Thyroid gland (tissue), 4 donors: ENCODE data around the gene EEF1AKMT4. TPM values are rescaled to one million over a fixed set of nuclear protein-coding genes. Genes with fewer than 3 reads are reported as not detected.

Experiments
- DNase-seq, 2 donors: peaks; one replicate each; pipeline ENCODE4 v3.0.0-alpha.2; 2019
- H3K27ac ChIP-seq, 3 donors: fragments of 200-600 bp; sonication (generic); 1 replicate in 2 of 3; 2 replicates in 1 of 3; pipeline ENCODE4 v1.5.1; 2016 to 2019; ENCODE audit warnings: mild to moderate bottlenecking in 1 of 3, moderate library complexity in 1 of 3
- H3K27me3 ChIP-seq: fragments of 200-600 bp; sonication (generic); one replicate; pipeline ENCODE4 v1.5.1; 2019
- H3K36me3 ChIP-seq, 2 donors: fragments of 200-600 bp; sonication (generic); one replicate each; pipeline ENCODE4 v1.5.1; 2016 to 2019
- H3K4me1 ChIP-seq, 2 donors: fragments of 200-600 bp; sonication (generic); one replicate each; pipeline ENCODE4 v1.5.1; 2017 to 2019
- H3K4me3 ChIP-seq, 3 donors: fragments of 200-600 bp; sonication (generic); replicated peaks in 1 of 3; 1 replicate in 2 of 3; 2 replicates in 1 of 3; pipeline ENCODE4 v1.5.1; 2016; ENCODE audit warnings: mild to moderate bottlenecking in 1 of 3
- H3K9me3 ChIP-seq: fragments of 200-600 bp; sonication (generic); one replicate; pipeline ENCODE4 v1.5.1; 2017
- CTCF ChIP-seq, 6 experiments: fragments of 200-600 bp in 3 of 6; fragments of 450-650 bp in 3 of 6; sonication (generic) in 3 of 6; IDR thresholded peaks; one replicate each; pipeline ENCODE4 v1.5.1; 2016 to 2019; ENCODE audit warnings: antibody characterized with exemption in 6 of 6, mild to moderate bottlenecking in 2 of 6, inconsistent platforms in 1 of 6, moderate library complexity in 1 of 6
- POLR2A ChIP-seq, 2 donors: fragments of 450-650 bp; IDR thresholded peaks; one replicate each; pipeline ENCODE4 v1.6.1; 2017; ENCODE audit warnings: antibody characterized with exemption in 2 of 2, mild to moderate bottlenecking in 2 of 2, moderate library complexity in 1 of 2
- WGBS, 2 donors: methylation state at CpG; one replicate each; pipeline ENCODE4 v1.1.5; 2017; 5-methylcytosine and 5-hydroxymethylcytosine counted together
- intact Hi-C: fragments of 100-400 bp; cut with DNase I; formaldehyde crosslinking; loops from one replicate; pipeline ENCODE4 v1.15.1; 2023
- total RNA-seq, 4 donors: library from RNA; depleted of rRNA; stranded (reverse); fragments of >200 nt; gene quantifications; one replicate each; pipeline ENCODE4 v1.2.3, GENCODE V29; 2016

EEF1AKMT4 gene
- total RNA-seq, 4 donors from 2014 or later = 9.4 to 17.1 (median 13.5) TPM

- H3K4me3 ChIP-seq = no peak overlapping the region
- H3K36me3 ChIP-seq = no peaks in the 10 kb centered on the region
- peaks cover 0 to 14% of the 10 kb centered on the region in 2 donors for H3K4me1 ChIP-seq
- TF ChIP-seq POLR2A (IDR thresholded peaks at IDR 0.05) = no peak
- no peak for TF ChIP-seq CTCF (IDR thresholded peaks at IDR 0.05)
- no peak overlapping the region for H3K27ac ChIP-seq
- WGBS, 2 donors = 32 to 59% methylated on average over 4 of the region's 4 CpGs
- intact Hi-C loops = loop anchor here (10.0 kb wide), 1 partner anchor 49 kb away; no protein-coding TSS in a partner anchor
- DNase-seq = no peak
- peaks cover 6% of the 10 kb centered on the region for H3K27me3 ChIP-seq
- no peaks in the 10 kb centered on the region for H3K9me3 ChIP-seq
Measured at GRCh38 chr3:184235381-184236032, 14.0 kb upstream of the EEF1AKMT4 start.

GRCh38 chr3:184236033-184236410 lies 13.4 kb upstream of the EEF1AKMT4 start:
- Histone ChIP-seq H3K36me3 (no peaks in the 10 kb centered on the region), H3K9me3 (no peaks in the 10 kb centered on the region), H3K4me3 (no peak overlapping the region), H3K27ac (no peak overlapping the region), H3K4me1 (peaks cover 0 to 9% of the 10 kb centered on the region in 2 donors), H3K27me3 (peaks cover 6% of the 10 kb centered on the region)
- TF ChIP-seq POLR2A (IDR thresholded peaks at IDR 0.05) (no peak), CTCF (IDR thresholded peaks at IDR 0.05) (no peak)
- DNase-seq = no peak
- 61 to 65% methylated on average over 12 to 13 of the region's 14 CpGs for WGBS, 2 donors
- intact Hi-C loops = loop anchor here (10.0 kb wide), 1 partner anchor 49 kb away; no protein-coding TSS in a partner anchor

- Histone ChIP-seq H3K9me3 (no peaks in the 10 kb centered on the region), H3K4me1 (peaks cover 5 to 14% of the 10 kb centered on the region in 2 donors), H3K4me3 (no peak overlapping the region), H3K36me3 (no peaks in the 10 kb centered on the region), H3K27ac (no peak overlapping the region), H3K27me3 (peaks cover 3% of the 10 kb centered on the region)
- no peak for TF ChIP-seq POLR2A (IDR thresholded peaks at IDR 0.05)
- TF ChIP-seq CTCF (IDR thresholded peaks at IDR 0.05) = no peak
- 77 to 85% methylated on average over 3 of the region's 3 CpGs for WGBS, 2 donors
- no peak for DNase-seq
- intact Hi-C loops = loop anchor here (10.0 kb wide), 1 partner anchor 48 kb away; no protein-coding TSS in a partner anchor
Measured at GRCh38 chr3:184236636-184237035, 12.8 kb upstream of the EEF1AKMT4 start.

- Histone ChIP-seq H3K36me3 (peaks cover under 1% of the 10 kb centered on the region in 2 donors), H3K4me1 (peaks cover 9 to 19% of the 10 kb centered on the region in 2 donors), H3K27ac (no peak overlapping the region), H3K9me3 (no peaks in the 10 kb centered on the region), H3K4me3 (no peak overlapping the region), H3K27me3 (no peaks in the 10 kb centered on the region)
- TF ChIP-seq POLR2A (IDR thresholded peaks at IDR 0.05) (no peak), CTCF (IDR thresholded peaks at IDR 0.05) (no peak)
- 74 to 80% methylated on average over 7 of the region's 7 CpGs for WGBS, 2 donors
- intact Hi-C loops = loop anchor here (10.0 kb wide), 1 partner anchor 48 kb away; no protein-coding TSS in a partner anchor
- no peak for DNase-seq
Measured at GRCh38 chr3:184237211-184237610, 12.3 kb upstream of the EEF1AKMT4 start.

- WGBS, 2 donors = 52% methylated on average over 1 of the region's 1 CpG
- Histone ChIP-seq H3K4me1 (peaks cover 9 to 19% of the 10 kb centered on the region in 2 donors), H3K4me3 (no peak overlapping the region), H3K9me3 (no peaks in the 10 kb centered on the region), H3K27ac (no peak overlapping the region), H3K27me3 (no peaks in the 10 kb centered on the region), H3K36me3 (peaks cover 7% of the 10 kb centered on the region in 2 donors)
- no peak for DNase-seq
- TF ChIP-seq POLR2A (IDR thresholded peaks at IDR 0.05) = no peak
- no peak for TF ChIP-seq CTCF (IDR thresholded peaks at IDR 0.05)
- intact Hi-C loops = loop anchor here (10.0 kb wide), 1 partner anchor 47 kb away; no protein-coding TSS in a partner anchor
Measured at GRCh38 chr3:184237807-184238206, 11.7 kb upstream of the EEF1AKMT4 start.
